ENCODE results near the gene PTH1R.

- TF ChIP-seq POLR2AphosphoS5 (IDR thresholded peaks at IDR 0.05): no peak
- TF ChIP-seq CTCF (IDR thresholded peaks at IDR 0.05): no peak
- no peak for TF ChIP-seq POLR2A (IDR thresholded peaks at IDR 0.05)
Observed at GRCh38 chr3:46913644-46914043, 36.1 kb downstream of the PTH1R start.

All from suprapubic skin (tissue), 4 donors.